NCI-H187 treated with DMSO at 0.1 percent for 48 hours (cell line): ENCODE data around the gene AHI1.

Experiments used
- DNase-seq: peaks from one replicate; lab custom pipeline; 2025; lab: John Stamatoyannopoulos, UW

Gene AHI1

DNA sequence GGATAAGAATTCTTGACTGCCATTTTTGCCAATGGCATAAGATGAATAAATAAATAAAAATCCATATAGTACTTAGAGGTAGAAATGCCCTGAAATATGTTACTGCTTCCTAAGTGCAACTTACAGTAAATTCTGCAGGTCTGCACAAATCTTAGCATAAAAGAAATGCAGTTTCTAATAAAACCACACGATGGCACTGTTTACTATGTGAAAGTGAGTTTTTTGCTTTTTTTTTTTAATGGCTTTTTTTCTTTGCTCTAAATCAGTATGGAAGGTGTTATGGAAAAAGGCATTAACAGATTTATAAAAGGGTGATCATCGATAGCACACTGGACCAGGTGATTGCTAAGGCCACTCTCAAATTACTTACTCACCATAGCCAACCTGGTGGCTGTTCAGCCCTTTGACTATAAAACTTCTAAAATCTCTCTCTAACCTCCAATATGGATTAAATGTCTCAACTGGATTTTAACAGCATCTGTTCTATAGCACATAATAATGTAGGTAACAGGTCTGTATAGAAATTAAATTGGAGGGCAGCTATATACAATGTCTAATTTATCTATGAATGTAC lies 45.8 kb downstream of the AHI1 start:
- no peak for DNase-seq

- no peak for DNase-seq
Measured at GRCh38 chr6:135449246-135449645, 48.3 kb downstream of the AHI1 start.

GRCh38 chr6:135440087-135440792 lies 57.3 kb downstream of the AHI1 start:
- DNase-seq, result no peak

- DNase-seq, result no peak
Measured at GRCh38 chr6:135439549-135439948, 58.0 kb downstream of the AHI1 start.

- DNase-seq, result no peak
Measured at GRCh38 chr6:135438907-135439535, 58.5 kb downstream of the AHI1 start.

DNA sequence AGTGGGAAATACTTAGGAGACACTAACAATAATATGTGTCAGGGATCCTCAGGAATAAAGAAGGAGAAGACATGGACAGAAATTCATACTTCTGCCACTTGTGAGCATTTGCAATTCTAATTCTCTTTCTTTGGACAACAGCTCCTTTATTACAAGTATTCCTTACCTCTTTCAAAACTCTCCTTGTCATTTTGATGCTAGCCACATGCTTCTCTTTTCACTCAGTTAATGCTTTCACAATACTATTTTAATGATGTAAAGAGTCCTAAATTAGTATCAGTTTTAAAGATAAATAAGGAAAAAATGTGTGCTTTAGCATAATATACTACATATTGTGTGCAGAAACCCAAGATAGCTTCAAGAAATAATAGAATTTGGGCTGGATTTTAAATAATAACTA lies 62.5 kb downstream of the AHI1 start:
- DNase-seq, result no peak

DNA sequence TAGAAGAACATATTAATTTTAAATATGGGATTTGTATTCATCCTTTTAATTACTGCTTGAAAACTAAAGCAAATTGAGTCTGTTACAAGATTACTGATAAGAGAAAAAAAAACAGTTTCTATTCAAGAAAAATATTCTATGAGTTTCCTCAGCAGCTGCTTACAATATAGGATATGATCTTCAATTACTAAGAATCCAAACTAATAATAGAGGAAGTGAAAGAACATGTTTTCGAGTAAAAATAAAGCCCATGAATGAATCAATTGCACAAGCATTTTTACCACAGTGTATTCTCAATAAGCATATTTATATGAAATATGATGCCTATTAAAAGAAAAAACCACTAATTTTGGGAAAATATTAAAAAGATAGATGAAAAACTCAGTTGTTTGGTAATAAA lies 63.4 kb downstream of the AHI1 start:
- no peak for DNase-seq

- no peak for DNase-seq
Measured at GRCh38 chr6:135428078-135428477, 69.5 kb downstream of the AHI1 start.

DNA sequence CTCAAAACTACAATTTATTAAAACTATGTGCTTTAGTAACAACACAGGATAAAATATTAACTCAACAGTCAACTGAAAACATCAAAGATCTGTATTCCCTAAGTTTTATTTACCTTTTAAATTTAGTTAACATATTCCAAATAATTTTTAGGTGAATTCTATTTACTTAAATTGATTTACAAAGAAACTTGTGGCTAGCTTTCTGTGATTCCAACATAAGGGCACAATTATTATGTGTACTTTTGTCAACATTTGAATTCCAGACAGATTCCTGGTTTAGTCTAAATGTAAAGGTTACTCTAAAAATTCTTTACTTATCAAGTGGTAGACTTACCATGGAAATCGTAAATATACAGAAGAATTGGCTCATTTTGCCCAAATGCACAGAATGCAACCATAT lies 70.7 kb downstream of the AHI1 start:
- DNase-seq, result no peak

GRCh38 chr6:135424385-135424784 lies 73.2 kb downstream of the AHI1 start:
- DNase-seq, result no peak

GRCh38 chr6:135423649-135424128 lies 73.9 kb downstream of the AHI1 start:
- no peak for DNase-seq

DNA sequence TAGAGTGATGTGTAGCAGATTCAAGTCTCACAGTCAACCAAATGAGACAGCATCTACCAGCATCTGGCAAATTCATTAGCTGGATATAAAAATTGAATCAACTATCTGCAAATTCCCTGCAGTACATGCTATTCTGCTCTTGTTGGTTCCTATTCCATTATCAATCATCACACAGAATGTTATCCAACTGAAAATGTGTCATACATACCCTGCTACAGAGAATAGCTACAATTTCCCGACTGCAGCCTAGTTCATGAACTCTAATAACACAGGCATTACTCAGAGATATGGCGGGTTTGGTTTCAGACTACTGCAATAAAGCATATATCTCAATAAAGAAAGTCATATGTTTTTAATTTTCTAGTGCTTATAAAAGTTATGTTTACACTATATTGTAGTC lies 78.4 kb downstream of the AHI1 start:
- DNase-seq, result no peak

DNA sequence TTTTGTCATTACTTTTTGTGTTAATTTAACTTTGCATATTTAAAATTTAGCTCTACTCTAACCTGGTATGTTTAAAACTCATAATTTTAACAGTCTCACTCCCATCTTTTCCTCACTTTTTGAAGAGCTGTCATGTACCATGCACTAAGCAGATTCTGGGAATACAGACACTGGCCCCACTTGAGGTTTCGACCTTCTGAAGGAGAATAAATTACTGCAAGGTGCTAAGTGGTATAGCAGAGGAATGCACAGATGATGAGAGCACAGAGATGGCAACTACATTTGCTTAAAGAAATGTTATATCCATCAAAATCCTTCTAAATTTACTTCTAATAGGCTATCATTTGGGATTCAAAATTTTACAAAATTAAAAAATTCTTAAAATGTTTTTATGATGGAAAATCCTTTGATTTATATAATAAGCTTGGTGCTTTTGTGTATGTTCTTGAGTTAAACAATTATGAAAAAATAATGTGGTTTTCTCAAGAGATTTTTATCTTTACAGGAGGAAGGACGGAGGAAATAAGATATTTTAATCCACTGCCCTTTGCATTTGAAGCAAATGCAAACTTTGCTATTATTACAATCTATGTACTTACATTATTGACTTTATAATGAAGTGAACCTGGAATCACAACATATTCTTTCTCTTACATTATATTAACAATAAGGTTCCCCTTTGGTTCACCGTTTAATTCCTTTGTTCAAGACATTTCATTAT lies 79.3 kb downstream of the AHI1 start:
- no peak for DNase-seq

GRCh38 chr6:135412761-135413160 lies 84.8 kb downstream of the AHI1 start:
- no peak for DNase-seq

- no peak for DNase-seq
Measured at GRCh38 chr6:135411849-135412248, 85.7 kb downstream of the AHI1 start.

DNA sequence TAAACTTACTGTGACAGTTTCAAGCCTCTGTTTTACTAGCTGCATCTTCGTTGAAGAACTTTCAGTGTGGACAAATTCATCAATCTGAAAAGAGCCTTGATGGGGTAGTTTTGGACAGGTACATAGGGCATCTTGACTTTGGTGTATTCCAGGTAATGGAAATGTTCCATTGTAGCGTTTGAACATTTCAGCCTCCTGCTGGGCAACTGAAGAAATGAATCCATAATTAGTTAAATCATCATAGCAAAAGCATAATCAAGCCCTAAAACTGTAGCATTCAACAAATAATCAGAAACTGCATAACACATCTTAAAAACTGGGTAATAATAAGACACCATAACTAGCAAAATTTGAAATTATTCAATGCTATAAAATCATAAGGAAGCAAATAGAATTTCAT lies 86.2 kb downstream of the AHI1 start:
- no peak for DNase-seq

- no peak for DNase-seq
Measured at GRCh38 chr6:135410856-135411255, 86.7 kb downstream of the AHI1 start.

DNA sequence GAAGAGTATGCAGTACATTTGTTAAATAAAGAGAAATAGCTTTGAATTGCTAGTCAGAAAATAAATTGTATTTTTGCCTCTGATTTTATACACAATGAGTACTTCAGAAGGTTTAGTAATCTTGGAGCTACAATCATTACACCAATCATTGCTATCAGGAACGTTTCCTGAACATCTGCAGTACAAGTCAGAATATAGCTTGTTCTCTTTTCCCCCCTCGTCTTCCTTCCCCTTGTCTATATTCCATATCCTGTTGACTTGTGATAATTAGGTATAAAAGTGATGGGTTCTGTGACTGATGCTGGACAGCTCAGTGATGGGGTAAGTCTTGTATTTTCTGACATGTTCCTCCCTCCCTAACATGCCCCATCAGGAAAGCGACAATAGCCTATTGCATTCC lies 94.0 kb downstream of the AHI1 start:
- no peak for DNase-seq

DNA sequence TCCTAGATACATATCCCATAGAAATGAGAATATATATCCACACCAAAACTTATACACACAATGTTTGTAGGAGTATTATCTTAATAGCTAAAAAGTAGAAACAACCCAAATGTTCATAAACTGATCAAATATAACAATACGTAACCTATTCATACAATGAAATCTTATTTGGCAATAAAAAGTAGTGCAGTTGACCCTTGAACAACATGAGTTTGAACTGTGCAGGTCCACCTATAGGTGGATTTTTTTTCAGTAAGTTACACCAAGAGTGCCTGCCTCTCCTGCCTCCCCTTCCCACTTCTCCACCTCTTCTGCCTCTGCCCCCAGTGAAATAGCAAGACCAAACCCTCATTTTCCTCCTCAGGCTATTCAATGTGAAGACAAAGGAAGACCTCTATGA lies 95.2 kb downstream of the AHI1 start:
- no peak for DNase-seq

DNA sequence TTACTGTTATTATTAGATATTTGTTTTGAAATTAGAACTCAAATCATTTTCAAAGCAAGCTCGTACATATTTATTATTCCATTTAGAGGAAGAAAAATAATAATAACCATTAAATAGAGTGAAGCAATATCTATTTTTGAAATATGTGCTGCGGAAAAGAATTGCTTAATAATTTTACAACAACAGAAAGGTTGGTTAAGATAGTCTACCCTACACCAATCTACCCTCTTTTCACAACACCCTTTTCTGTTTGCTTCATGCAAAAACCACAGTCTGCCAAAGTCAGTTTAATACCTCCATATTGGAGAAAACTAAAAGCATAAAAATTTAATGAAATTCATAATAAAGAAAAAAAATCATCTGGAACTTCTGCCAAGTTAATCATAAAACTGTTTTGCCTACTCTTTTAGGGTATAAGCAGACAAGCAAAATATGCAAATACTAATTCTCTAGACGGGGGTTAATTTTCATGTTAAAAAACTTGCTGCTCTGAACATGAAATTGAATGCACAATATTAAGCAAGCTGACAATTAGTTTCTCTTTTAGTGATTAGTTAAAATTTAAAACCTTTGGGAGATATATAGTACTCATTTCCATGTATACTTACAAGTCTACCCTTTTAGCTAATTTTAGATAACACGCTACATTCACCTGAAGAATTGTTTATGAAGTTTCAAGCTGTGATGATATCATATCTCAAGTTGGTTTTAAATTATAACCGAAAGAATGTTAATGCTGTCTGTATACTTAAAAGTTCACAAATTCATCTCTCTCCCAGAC lies 100.2 kb downstream of the AHI1 start:
- DNase-seq, result no peak

DNA sequence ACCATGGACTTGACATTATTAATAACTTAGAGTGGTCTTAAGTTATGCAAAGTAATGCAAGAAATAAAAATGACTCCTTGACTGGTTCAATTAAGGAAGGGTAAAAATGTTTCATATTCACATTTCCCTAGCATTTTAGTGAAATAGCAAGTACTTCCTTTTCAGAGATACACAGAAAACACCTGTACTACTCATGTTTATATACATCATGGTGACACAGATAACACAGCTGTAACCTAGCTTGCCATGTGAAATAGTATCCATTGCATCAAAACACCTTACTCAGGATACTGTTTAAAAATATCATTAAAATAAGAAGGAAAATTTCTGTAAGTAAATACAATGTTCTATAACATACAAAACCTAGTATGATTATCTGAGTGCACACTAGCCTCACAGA lies 102.4 kb downstream of the AHI1 start:
- no peak for DNase-seq

DNA sequence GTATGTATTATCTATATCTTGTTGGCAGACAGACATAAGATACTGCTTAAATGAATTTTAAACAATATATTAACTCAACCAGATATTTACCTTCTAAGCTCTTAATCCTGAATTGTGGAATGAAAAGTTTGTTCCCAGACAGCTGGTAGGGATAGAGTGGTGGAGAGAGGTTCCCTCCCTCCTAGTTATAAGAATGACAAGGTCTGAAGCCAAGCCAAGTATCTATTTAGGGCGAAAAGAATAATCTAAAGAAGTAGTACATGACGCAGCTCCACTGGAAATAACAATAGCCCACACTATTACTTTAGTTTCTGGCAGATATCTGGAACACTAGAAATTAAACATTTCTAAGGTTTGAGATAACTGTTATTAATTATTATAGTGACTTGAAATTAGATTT lies 104.3 kb downstream of the AHI1 start:
- DNase-seq, result no peak
